Thyroid gland (tissue), 4 donors: ENCODE results near the gene GFRAL. TPM values are rescaled to one million over a fixed set of nuclear protein-coding genes. Genes with fewer than 3 reads are reported as not detected.

Experiments
- DNase-seq, 2 donors: peaks; one replicate each; pipeline ENCODE4 v3.0.0-alpha.2; 2019
- H3K27ac ChIP-seq, 3 donors: fragments of 200-600 bp; sonication (generic); 1 replicate in 2 of 3; 2 replicates in 1 of 3; pipeline ENCODE4 v1.5.1; 2016 to 2019; ENCODE audit warnings: mild to moderate bottlenecking in 1 of 3, moderate library complexity in 1 of 3
- H3K27me3 ChIP-seq: fragments of 200-600 bp; sonication (generic); one replicate; pipeline ENCODE4 v1.5.1; 2019
- H3K36me3 ChIP-seq, 2 donors: fragments of 200-600 bp; sonication (generic); one replicate each; pipeline ENCODE4 v1.5.1; 2016 to 2019
- H3K4me1 ChIP-seq, 2 donors: fragments of 200-600 bp; sonication (generic); one replicate each; pipeline ENCODE4 v1.5.1; 2017 to 2019
- H3K4me3 ChIP-seq, 3 donors: fragments of 200-600 bp; sonication (generic); replicated peaks in 1 of 3; 1 replicate in 2 of 3; 2 replicates in 1 of 3; pipeline ENCODE4 v1.5.1; 2016; ENCODE audit warnings: mild to moderate bottlenecking in 1 of 3
- H3K9me3 ChIP-seq: fragments of 200-600 bp; sonication (generic); one replicate; pipeline ENCODE4 v1.5.1; 2017
- POLR2A ChIP-seq, 2 donors: fragments of 450-650 bp; IDR thresholded peaks; one replicate each; pipeline ENCODE4 v1.6.1; 2017; ENCODE audit warnings: antibody characterized with exemption in 2 of 2, mild to moderate bottlenecking in 2 of 2, moderate library complexity in 1 of 2
- WGBS, 2 donors: methylation state at CpG; one replicate each; pipeline ENCODE4 v1.1.5; 2017; 5-methylcytosine and 5-hydroxymethylcytosine counted together
- intact Hi-C: fragments of 100-400 bp; cut with DNase I; formaldehyde crosslinking; loops from one replicate; pipeline ENCODE4 v1.15.1; 2023
- total RNA-seq, 4 donors: library from RNA; depleted of rRNA; stranded (reverse); fragments of >200 nt; gene quantifications; one replicate each; pipeline ENCODE4 v1.2.3, GENCODE V29; 2016
- TF ChIP-seq, protein P1 (sequence below), 6 experiments: fragments of 200-600 bp in 3 of 6; fragments of 450-650 bp in 3 of 6; sonication (generic) in 3 of 6; IDR thresholded peaks; one replicate each; pipeline ENCODE4 v1.5.1; 2016 to 2019; ENCODE audit warnings: antibody characterized with exemption in 6 of 6, mild to moderate bottlenecking in 2 of 6, inconsistent platforms in 1 of 6, moderate library complexity in 1 of 6

Gene GFRAL
- total RNA-seq, 4 donors from 2014 or later, result not detected

DNA sequence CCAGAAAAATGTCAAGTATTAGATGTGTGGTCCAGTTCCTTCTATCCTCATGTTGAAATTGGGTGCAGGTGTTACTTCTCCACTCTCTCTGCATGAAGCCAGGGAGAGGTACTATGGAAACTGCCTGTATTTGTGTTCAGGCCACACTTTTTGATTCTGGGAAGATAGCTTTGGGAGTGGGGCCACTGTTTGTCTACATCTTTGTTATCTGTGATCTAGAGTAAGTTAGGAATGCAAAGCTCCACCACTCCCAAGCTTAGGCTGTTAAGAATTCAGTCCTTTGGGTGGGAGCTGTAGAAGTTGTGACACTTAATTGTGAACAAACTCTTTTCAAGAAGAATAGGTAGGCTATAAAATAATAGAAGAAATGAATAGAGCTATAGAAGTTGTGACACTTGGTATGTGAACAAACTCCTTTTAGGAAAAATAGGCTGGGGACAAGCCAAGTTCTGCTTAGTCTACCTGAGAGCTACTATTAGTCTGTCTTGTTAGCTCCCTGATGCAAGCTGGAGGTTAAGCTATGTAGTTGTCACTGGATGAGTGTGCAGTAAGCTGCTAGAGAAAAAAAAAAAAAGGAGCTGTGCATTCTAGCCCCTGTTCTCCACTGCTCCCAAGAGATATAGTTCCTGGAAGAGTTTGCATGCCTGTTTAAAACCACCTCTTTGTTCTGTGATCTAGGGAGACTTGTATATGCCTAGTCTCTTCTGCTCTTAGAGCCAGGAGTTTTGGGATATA, 7.1 kb upstream of the GFRAL start:
- intact Hi-C loops, result no loop called here
- no peaks in the 10 kb centered on the region for H3K27me3 ChIP-seq
- TF ChIP-seq POLR2A (IDR thresholded peaks at IDR 0.05), result no peak
- TF ChIP-seq, protein P1, sequence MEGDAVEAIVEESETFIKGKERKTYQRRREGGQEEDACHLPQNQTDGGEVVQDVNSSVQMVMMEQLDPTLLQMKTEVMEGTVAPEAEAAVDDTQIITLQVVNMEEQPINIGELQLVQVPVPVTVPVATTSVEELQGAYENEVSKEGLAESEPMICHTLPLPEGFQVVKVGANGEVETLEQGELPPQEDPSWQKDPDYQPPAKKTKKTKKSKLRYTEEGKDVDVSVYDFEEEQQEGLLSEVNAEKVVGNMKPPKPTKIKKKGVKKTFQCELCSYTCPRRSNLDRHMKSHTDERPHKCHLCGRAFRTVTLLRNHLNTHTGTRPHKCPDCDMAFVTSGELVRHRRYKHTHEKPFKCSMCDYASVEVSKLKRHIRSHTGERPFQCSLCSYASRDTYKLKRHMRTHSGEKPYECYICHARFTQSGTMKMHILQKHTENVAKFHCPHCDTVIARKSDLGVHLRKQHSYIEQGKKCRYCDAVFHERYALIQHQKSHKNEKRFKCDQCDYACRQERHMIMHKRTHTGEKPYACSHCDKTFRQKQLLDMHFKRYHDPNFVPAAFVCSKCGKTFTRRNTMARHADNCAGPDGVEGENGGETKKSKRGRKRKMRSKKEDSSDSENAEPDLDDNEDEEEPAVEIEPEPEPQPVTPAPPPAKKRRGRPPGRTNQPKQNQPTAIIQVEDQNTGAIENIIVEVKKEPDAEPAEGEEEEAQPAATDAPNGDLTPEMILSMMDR (IDR thresholded peaks at IDR 0.05), result no peak
- H3K27ac ChIP-seq, result no peak overlapping the region
- no peaks in the 10 kb centered on the region for H3K9me3 ChIP-seq
- no peaks in the 10 kb centered on the region for H3K4me1 ChIP-seq
- H3K4me3 ChIP-seq, result no peak overlapping the region
- no peak for DNase-seq
- H3K36me3 ChIP-seq, result no peaks in the 10 kb centered on the region

DNA sequence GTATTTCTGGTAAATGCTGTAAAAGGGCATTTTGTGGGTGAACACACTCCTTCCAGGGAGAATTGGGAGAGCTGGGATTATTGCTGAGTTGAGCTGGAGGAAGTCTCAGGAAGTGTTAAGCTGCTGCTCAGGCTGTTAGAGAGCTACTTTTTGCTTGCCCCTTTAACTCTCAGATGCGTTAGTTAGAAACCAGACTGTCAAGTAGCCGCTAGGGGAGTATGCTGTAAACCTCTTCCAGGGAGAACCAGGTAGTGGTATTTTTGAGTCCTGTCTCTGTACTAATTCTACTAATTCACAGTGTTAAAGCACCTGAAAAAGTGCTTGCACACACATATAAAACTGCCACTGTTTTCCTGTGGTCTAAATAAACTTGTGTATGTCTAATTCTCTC, 6.6 kb upstream of the GFRAL start:
- intact Hi-C loops, result no loop called here
- TF ChIP-seq POLR2A (IDR thresholded peaks at IDR 0.05), result no peak
- TF ChIP-seq, protein P1 (IDR thresholded peaks at IDR 0.05), result no peak
- Histone ChIP-seq H3K27ac (no peak overlapping the region), H3K4me3 (no peak overlapping the region), H3K4me1 (no peaks in the 10 kb centered on the region), H3K9me3 (no peaks in the 10 kb centered on the region), H3K27me3 (no peaks in the 10 kb centered on the region), H3K36me3 (no peaks in the 10 kb centered on the region)
- no peak for DNase-seq
- 25 to 49% methylated on average over 2 of the region's 2 CpGs for WGBS, 2 donors

GRCh38 chr6:55377150-55377549, 49.9 kb downstream of the GFRAL start:
- Histone ChIP-seq H3K4me3 (no peak overlapping the region), H3K4me1 (no peaks in the 10 kb centered on the region), H3K36me3 (no peaks in the 10 kb centered on the region), H3K27me3 (no peaks in the 10 kb centered on the region), H3K27ac (no peak overlapping the region), H3K9me3 (no peaks in the 10 kb centered on the region)
- no peak for DNase-seq
- TF ChIP-seq, protein P1 (IDR thresholded peaks at IDR 0.05), result no peak
- TF ChIP-seq POLR2A (IDR thresholded peaks at IDR 0.05), result no peak
- WGBS, 2 donors, result 56 to 66% methylated on average over 2 of the region's 2 CpGs
- intact Hi-C loops, result no loop called here

DNA sequence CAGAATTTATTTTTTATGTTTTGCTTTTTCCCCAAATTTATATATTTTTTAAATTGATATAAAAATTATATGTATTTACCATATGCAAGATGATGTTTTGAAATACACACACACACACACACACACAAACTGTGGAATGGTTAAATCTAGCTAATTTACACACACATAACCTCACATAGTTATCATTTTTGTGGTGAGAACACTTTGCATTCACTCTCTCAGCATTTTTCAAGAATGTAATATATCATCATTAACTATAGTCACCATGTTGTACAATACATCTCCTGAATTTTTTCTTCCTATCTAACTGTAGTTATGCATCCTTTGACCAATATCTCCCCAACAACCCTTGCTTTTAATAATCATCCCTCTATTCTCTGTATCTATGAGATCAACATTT, 52.2 kb downstream of the GFRAL start:
- TF ChIP-seq, protein P1 (IDR thresholded peaks at IDR 0.05), result no peak
- TF ChIP-seq POLR2A (IDR thresholded peaks at IDR 0.05), result no peak
- no peaks in the 10 kb centered on the region for H3K9me3 ChIP-seq
- intact Hi-C loops, result no loop called here

GRCh38 chr6:55379895-55380294, 52.6 kb downstream of the GFRAL start:
- H3K36me3 ChIP-seq, result no peaks in the 10 kb centered on the region
- no peak overlapping the region for H3K27ac ChIP-seq
- no peaks in the 10 kb centered on the region for H3K27me3 ChIP-seq
- H3K4me1 ChIP-seq, result no peaks in the 10 kb centered on the region
- DNase-seq, result no peak
- TF ChIP-seq POLR2A (IDR thresholded peaks at IDR 0.05), result no peak
- TF ChIP-seq, protein P1 (IDR thresholded peaks at IDR 0.05), result no peak
- WGBS, 2 donors, result 79 to 80% methylated on average over 1 of the region's 1 CpG
- H3K9me3 ChIP-seq, result no peaks in the 10 kb centered on the region
- intact Hi-C loops, result no loop called here
- no peak overlapping the region for H3K4me3 ChIP-seq

More for the DNA sequence above, 52.2 kb downstream of the GFRAL start:
- H3K36me3 ChIP-seq, result no peaks in the 10 kb centered on the region
- DNase-seq, result no peak
- no peaks in the 10 kb centered on the region for H3K27me3 ChIP-seq
- no peak overlapping the region for H3K27ac ChIP-seq
- no peak overlapping the region for H3K4me3 ChIP-seq
- no peaks in the 10 kb centered on the region for H3K4me1 ChIP-seq
